Neural progenitor cell (in vitro differentiated cells): ENCODE results near the gene BCR. TPM values are rescaled to one million over a fixed set of nuclear protein-coding genes. Genes with fewer than 3 reads are reported as not detected.

Experiments
- DNase-seq: peaks from one replicate; pipeline ENCODE4 v3.0.0-alpha.2; 2016; ENCODE audit warnings: low spot score
- H2AFZ ChIP-seq: fragments of 200-600 bp; sonication (generic); replicated peaks from 2 replicates; pipeline ENCODE4 v1.6.1; 2016; ENCODE audit warnings: antibody characterized with exemption
- H3F3A ChIP-seq: fragments of 200-600 bp; sonication (generic); 2 replicates; pipeline ENCODE4 v1.6.1; 2016; ENCODE audit warnings: antibody characterized with exemption, low read depth
- H3K27ac ChIP-seq: fragments of 200-600 bp; sonication (generic); 2 replicates; pipeline ENCODE4 v1.5.1; 2016; ENCODE audit warnings: mild to moderate bottlenecking
- H3K27me3 ChIP-seq: fragments of 200-600 bp; sonication (generic); 2 replicates; pipeline ENCODE4 v1.6.1; 2016; ENCODE audit warnings: mild to moderate bottlenecking, moderate library complexity
- H3K36me3 ChIP-seq: fragments of 200-600 bp; sonication (generic); 2 replicates; pipeline ENCODE4 v1.5.1; 2016
- H3K4me1 ChIP-seq: fragments of 200-600 bp; sonication (generic); 2 replicates; pipeline ENCODE4 v1.6.1; 2016; ENCODE audit warnings: mixed run types
- H3K4me2 ChIP-seq: fragments of 200-600 bp; sonication (generic); 2 replicates; pipeline ENCODE4 v1.6.1; 2016
- H3K4me3 ChIP-seq: fragments of 200-600 bp; sonication (generic); 2 replicates; pipeline ENCODE4 v1.5.1; 2016
- H3K79me2 ChIP-seq: fragments of 200-600 bp; sonication (generic); 2 replicates; pipeline ENCODE4 v1.6.1; 2016; ENCODE audit warnings: low read depth
- H3K9ac ChIP-seq: fragments of 200-600 bp; sonication (generic); 2 replicates; pipeline ENCODE4 v1.6.1; 2016
- H3K9me3 ChIP-seq: fragments of 200-600 bp; sonication (generic); 2 replicates; pipeline ENCODE4 v1.5.1; 2016; ENCODE audit warnings: low read depth
- H4K20me1 ChIP-seq: fragments of 200-600 bp; sonication (generic); 2 replicates; pipeline ENCODE4 v1.6.1; 2016; ENCODE audit warnings: low read depth
- H3K27ac Mint-ChIP-seq: 3 replicates; pipeline ENCODE4 v1.8.0; 2021; ENCODE audit warnings: mixed read lengths
- H3K27me3 Mint-ChIP-seq: 2 replicates; pipeline ENCODE4 v1.8.0; 2022; ENCODE audit warnings: low read depth, mild to moderate bottlenecking, inconsistent platforms, moderate library complexity, mixed read lengths; ENCODE audit not compliant: insufficient read depth
- H3K36me3 Mint-ChIP-seq: 3 replicates; pipeline ENCODE4 v1.8.0; 2021; ENCODE audit warnings: mixed read lengths
- H3K4me1 Mint-ChIP-seq: 3 replicates; pipeline ENCODE4 v1.8.0; 2021; ENCODE audit warnings: mixed read lengths
- H3K4me3 Mint-ChIP-seq: 3 replicates; pipeline ENCODE4 v1.8.0; 2021; ENCODE audit warnings: mild to moderate bottlenecking, moderate library complexity, mixed read lengths
- H3K9me3 Mint-ChIP-seq: 3 replicates; pipeline ENCODE4 v1.8.0; 2020; ENCODE audit warnings: mixed read lengths
- EZH2 ChIP-seq: fragments of 200-600 bp; sonication (generic); IDR thresholded peaks from 2 replicates; pipeline ENCODE4 v1.6.1; 2017; ENCODE audit warnings: antibody characterized with exemption, mild to moderate bottlenecking, moderate library complexity
- EZH2phosphoT487 ChIP-seq: fragments of 200-600 bp; sonication (generic); IDR thresholded peaks from 2 replicates; pipeline ENCODE4 v1.6.1; 2017; ENCODE audit warnings: antibody characterized with exemption
- total RNA-seq: library from RNA; depleted of rRNA; stranded (reverse); fragments of >200 nt; gene quantifications from 2 replicates; pipeline ENCODE4 v1.2.3, GENCODE V29; 2015; ENCODE audit warnings: low replicate concordance
- TF ChIP-seq, protein P1 (sequence below): fragments of 200-600 bp; sonication (generic); IDR thresholded peaks from 2 replicates; pipeline ENCODE4 v1.5.1; 2017; ENCODE audit warnings: antibody characterized with exemption, mild to moderate bottlenecking

BCR gene
- total RNA-seq, 1 donor from 2014 or later: 35.5 TPM

DNA sequence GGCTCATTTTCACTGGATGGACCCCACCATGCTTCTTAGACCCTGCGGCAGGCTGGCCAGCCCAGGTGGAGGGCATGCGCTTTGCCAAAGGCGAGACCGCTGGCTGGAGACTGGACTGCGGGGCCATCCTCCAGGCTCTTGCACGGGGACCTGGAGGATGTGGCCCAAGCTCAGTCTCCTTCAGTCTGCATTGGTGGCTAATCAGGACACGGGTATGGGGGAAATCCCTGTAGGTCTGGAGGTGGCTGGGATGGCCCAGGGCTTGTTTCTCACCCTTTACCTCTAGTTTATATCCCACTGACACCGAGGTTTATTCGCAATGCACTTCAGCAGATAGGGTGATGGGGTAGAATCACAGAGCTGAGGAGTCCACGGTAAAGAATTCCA is 45.0 kb downstream of the BCR start:
- H3K4me1 ChIP-seq: peaks cover 30% of the 10 kb centered on the region
- H3K36me3 ChIP-seq: no peaks in the 10 kb centered on the region
- H3K27me3 Mint-ChIP-seq: no peaks in the 10 kb centered on the region
- no peak overlapping the region for H3K4me3 Mint-ChIP-seq
- peaks cover 61% of the 10 kb centered on the region for H3K4me1 Mint-ChIP-seq
- H3K27ac Mint-ChIP-seq: no peak overlapping the region
- no peak overlapping the region for H3K4me3 ChIP-seq
- peaks cover 9% of the 10 kb centered on the region for H3K9me3 ChIP-seq
- no peak overlapping the region for H3K9ac ChIP-seq
- peaks cover 95% of the 10 kb centered on the region for H3K79me2 ChIP-seq
- no peak for DNase-seq
- peaks cover 45% of the 10 kb centered on the region for H3F3A ChIP-seq
- H4K20me1 ChIP-seq: peaks cover 65% of the 10 kb centered on the region
- no peak for TF ChIP-seq EZH2
- no peak for TF ChIP-seq EZH2phosphoT487
- TF ChIP-seq, protein P1, sequence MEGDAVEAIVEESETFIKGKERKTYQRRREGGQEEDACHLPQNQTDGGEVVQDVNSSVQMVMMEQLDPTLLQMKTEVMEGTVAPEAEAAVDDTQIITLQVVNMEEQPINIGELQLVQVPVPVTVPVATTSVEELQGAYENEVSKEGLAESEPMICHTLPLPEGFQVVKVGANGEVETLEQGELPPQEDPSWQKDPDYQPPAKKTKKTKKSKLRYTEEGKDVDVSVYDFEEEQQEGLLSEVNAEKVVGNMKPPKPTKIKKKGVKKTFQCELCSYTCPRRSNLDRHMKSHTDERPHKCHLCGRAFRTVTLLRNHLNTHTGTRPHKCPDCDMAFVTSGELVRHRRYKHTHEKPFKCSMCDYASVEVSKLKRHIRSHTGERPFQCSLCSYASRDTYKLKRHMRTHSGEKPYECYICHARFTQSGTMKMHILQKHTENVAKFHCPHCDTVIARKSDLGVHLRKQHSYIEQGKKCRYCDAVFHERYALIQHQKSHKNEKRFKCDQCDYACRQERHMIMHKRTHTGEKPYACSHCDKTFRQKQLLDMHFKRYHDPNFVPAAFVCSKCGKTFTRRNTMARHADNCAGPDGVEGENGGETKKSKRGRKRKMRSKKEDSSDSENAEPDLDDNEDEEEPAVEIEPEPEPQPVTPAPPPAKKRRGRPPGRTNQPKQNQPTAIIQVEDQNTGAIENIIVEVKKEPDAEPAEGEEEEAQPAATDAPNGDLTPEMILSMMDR: no peak
- peak overlapping the region; percentile 32 for H3K4me2 ChIP-seq
- peaks cover 24% of the 10 kb centered on the region for H3K9me3 Mint-ChIP-seq
- peak overlapping the region; percentile 27 for H3K27ac ChIP-seq
- H2AFZ ChIP-seq: no peak overlapping the region
- H3K27me3 ChIP-seq: no peaks in the 10 kb centered on the region
- peaks cover 23% of the 10 kb centered on the region for H3K36me3 Mint-ChIP-seq

- H3K9ac ChIP-seq: no peak overlapping the region
- H3K4me2 ChIP-seq: peak overlapping the region; percentile 32
- H3K36me3 ChIP-seq: no peaks in the 10 kb centered on the region
- peak overlapping the region; percentile 27 for H3K27ac ChIP-seq
- H3K4me1 Mint-ChIP-seq: peaks cover 61% of the 10 kb centered on the region
- H3K79me2 ChIP-seq: peaks cover 94% of the 10 kb centered on the region
- H3K4me3 Mint-ChIP-seq: no peak overlapping the region
- H3K4me3 ChIP-seq: no peak overlapping the region
- no peaks in the 10 kb centered on the region for H3K27me3 ChIP-seq
- peaks cover 51% of the 10 kb centered on the region for H3F3A ChIP-seq
- TF ChIP-seq EZH2 (no peak), EZH2phosphoT487 (no peak)
- TF ChIP-seq, protein P1: no peak
- peak overlapping the region; percentile 55 for H3K27ac Mint-ChIP-seq
- no peak overlapping the region for H2AFZ ChIP-seq
- H4K20me1 ChIP-seq: peaks cover 65% of the 10 kb centered on the region
- DNase-seq: no peak
- no peaks in the 10 kb centered on the region for H3K27me3 Mint-ChIP-seq
- peaks cover 24% of the 10 kb centered on the region for H3K9me3 Mint-ChIP-seq
- H3K4me1 ChIP-seq: peaks cover 34% of the 10 kb centered on the region
- peaks cover 9% of the 10 kb centered on the region for H3K9me3 ChIP-seq
- H3K36me3 Mint-ChIP-seq: peaks cover 23% of the 10 kb centered on the region
Measured at GRCh38 chr22:23225724-23226496, 45.6 kb downstream of the BCR start.

DNA sequence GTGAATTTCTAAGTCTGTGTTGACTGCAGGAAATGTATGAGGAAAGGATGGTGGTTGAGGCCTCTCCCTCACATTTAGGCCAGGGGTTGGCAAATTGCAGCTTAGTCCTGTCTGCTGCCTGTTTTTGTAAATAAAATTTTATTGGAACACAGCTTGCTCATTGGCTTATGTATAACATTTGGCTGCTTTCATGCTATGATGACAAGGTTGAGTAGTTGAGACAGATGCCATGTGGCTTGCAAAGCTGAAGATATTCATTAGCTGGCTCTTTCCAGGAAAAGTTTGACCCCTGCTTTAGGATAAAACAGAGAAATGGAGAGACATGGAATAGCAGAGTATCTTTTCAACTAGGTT is 46.2 kb downstream of the BCR start:
- Mint-ChIP-seq H3K4me1 (peaks cover 59% of the 10 kb centered on the region), H3K36me3 (peaks cover 23% of the 10 kb centered on the region), H3K27me3 (no peaks in the 10 kb centered on the region), H3K9me3 (peaks cover 24% of the 10 kb centered on the region), H3K4me3 (no peak overlapping the region), H3K27ac (no peak overlapping the region)
- peaks cover 40% of the 10 kb centered on the region for H3K4me1 ChIP-seq
- peaks cover 9% of the 10 kb centered on the region for H3K9me3 ChIP-seq
- peaks cover 94% of the 10 kb centered on the region for H3K79me2 ChIP-seq
- DNase-seq: no peak
- no peak overlapping the region for H3K27ac ChIP-seq
- H4K20me1 ChIP-seq: peaks cover 65% of the 10 kb centered on the region
- no peak overlapping the region for H3K9ac ChIP-seq
- H3K4me2 ChIP-seq: no peak overlapping the region
- H3K27me3 ChIP-seq: no peaks in the 10 kb centered on the region
- no peak overlapping the region for H2AFZ ChIP-seq
- H3F3A ChIP-seq: peaks cover 56% of the 10 kb centered on the region
- TF ChIP-seq EZH2 (no peak), EZH2phosphoT487 (no peak)
- TF ChIP-seq, protein P1: no peak
- no peak overlapping the region for H3K4me3 ChIP-seq
- H3K36me3 ChIP-seq: no peaks in the 10 kb centered on the region
